HL-60 (cell line): ENCODE results near the gene SUCO.

Experiments used
- DNase-seq, 2 experiments: peaks; one replicate each; pipeline ENCODE4 v3.0.0-alpha.2; 2010 to 2020; ENCODE audit warnings: low read depth in 1 of 2, low spot score in 1 of 2
- H3K27ac ChIP-seq: fragments of 250-450 bp; sonication (Bioruptor Pico); replicated peaks from 2 replicates; pipeline ENCODE4 v1.5.1; 2020; ENCODE audit warnings: mild to moderate bottlenecking, moderate library complexity
- H3K27me3 ChIP-seq: fragments of 250-450 bp; sonication (Bioruptor Pico); 2 replicates; pipeline ENCODE4 v1.5.1; 2021; ENCODE audit warnings: mild to moderate bottlenecking, moderate library complexity; ENCODE audit not compliant: insufficient read depth, poor library complexity, severe bottlenecking
- H3K4me3 ChIP-seq: replicated peaks from 2 replicates; pipeline ENCODE4 v1.5.1; 2011; ENCODE audit warnings: mild to moderate bottlenecking, control low read depth, low read length; ENCODE audit not compliant: insufficient read depth
- GABPA ChIP-seq: IDR thresholded peaks from 2 replicates; pipeline ENCODE4 v1.6.1; 2012; ENCODE audit warnings: low read depth
- POLR2AphosphoS5 ChIP-seq: IDR thresholded peaks from 2 replicates; pipeline ENCODE4 v1.6.1; 2012; ENCODE audit warnings: low read depth
- SPI1 ChIP-seq: IDR thresholded peaks from 2 replicates; pipeline ENCODE4 v1.6.1; 2012; ENCODE audit warnings: low read depth, mild to moderate bottlenecking, borderline replicate concordance
- TF ChIP-seq, protein P1 (sequence below): IDR thresholded peaks from one replicate; pipeline ENCODE4 v1.5.1; 2011; ENCODE audit warnings: low read length, control low read depth, inconsistent platforms; ENCODE audit not compliant: insufficient read depth
- TF ChIP-seq, protein P2 (sequence below): IDR thresholded peaks from 2 replicates; pipeline ENCODE4 v1.6.1; 2012; ENCODE audit warnings: low read depth; ENCODE audit not compliant: insufficient replicate concordance

Gene SUCO

DNA sequence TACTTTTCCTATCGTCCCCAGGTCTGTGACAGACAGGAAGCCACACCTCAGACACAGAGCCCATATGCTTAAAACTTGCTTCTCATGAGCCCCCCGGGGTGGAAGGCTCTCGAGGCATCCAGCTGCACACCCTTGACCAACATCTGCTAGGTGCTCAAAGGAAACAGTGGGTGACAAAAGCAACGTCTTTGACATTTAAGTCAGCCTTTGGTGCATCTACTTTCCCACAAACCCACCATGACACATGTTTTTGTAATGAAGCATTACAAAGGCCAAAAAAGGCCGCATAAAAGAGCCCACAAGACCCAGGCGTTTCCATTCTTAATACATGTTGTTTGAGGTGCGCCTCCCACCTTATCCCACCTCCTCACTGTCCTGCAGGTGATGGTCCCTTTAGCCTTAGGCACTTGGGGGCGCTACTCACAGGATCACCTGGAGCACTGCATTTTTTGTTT is 114.2 kb downstream of the SUCO start:
- no peak for DNase-seq
- Histone ChIP-seq H3K4me3 (no peak overlapping the region), H3K27me3 (no peaks in the 10 kb centered on the region), H3K27ac (no peak overlapping the region)
- TF ChIP-seq SPI1 (no peak), POLR2AphosphoS5 (no peak), GABPA (no peak)
- TF ChIP-seq, protein P1, sequence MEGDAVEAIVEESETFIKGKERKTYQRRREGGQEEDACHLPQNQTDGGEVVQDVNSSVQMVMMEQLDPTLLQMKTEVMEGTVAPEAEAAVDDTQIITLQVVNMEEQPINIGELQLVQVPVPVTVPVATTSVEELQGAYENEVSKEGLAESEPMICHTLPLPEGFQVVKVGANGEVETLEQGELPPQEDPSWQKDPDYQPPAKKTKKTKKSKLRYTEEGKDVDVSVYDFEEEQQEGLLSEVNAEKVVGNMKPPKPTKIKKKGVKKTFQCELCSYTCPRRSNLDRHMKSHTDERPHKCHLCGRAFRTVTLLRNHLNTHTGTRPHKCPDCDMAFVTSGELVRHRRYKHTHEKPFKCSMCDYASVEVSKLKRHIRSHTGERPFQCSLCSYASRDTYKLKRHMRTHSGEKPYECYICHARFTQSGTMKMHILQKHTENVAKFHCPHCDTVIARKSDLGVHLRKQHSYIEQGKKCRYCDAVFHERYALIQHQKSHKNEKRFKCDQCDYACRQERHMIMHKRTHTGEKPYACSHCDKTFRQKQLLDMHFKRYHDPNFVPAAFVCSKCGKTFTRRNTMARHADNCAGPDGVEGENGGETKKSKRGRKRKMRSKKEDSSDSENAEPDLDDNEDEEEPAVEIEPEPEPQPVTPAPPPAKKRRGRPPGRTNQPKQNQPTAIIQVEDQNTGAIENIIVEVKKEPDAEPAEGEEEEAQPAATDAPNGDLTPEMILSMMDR, result no peak
- TF ChIP-seq, protein P2, sequence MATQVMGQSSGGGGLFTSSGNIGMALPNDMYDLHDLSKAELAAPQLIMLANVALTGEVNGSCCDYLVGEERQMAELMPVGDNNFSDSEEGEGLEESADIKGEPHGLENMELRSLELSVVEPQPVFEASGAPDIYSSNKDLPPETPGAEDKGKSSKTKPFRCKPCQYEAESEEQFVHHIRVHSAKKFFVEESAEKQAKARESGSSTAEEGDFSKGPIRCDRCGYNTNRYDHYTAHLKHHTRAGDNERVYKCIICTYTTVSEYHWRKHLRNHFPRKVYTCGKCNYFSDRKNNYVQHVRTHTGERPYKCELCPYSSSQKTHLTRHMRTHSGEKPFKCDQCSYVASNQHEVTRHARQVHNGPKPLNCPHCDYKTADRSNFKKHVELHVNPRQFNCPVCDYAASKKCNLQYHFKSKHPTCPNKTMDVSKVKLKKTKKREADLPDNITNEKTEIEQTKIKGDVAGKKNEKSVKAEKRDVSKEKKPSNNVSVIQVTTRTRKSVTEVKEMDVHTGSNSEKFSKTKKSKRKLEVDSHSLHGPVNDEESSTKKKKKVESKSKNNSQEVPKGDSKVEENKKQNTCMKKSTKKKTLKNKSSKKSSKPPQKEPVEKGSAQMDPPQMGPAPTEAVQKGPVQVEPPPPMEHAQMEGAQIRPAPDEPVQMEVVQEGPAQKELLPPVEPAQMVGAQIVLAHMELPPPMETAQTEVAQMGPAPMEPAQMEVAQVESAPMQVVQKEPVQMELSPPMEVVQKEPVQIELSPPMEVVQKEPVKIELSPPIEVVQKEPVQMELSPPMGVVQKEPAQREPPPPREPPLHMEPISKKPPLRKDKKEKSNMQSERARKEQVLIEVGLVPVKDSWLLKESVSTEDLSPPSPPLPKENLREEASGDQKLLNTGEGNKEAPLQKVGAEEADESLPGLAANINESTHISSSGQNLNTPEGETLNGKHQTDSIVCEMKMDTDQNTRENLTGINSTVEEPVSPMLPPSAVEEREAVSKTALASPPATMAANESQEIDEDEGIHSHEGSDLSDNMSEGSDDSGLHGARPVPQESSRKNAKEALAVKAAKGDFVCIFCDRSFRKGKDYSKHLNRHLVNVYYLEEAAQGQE, result no peak

DNA sequence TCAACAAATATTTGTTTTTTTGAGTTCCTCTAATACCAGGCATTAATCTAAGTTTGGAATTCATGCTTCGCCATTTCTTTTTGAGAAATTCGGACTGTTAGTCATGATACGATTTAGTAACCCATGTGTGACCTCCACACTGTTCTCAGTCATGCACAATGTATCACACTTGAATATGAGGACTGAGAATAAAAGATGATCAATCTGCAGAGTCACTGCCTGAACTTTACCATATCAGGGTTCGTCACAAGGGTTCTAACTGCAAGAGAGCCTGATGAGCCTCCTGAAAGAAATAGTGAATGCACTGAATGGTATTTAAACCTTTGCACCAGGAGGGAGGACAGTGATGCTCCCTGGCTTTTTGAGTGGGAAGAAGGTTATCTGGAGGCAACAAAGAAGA is 115.0 kb downstream of the SUCO start:
- no peak for TF ChIP-seq SPI1
- TF ChIP-seq, protein P1, result no peak
- no peak for TF ChIP-seq GABPA
- TF ChIP-seq, protein P2, result no peak
- no peak for TF ChIP-seq POLR2AphosphoS5
- H3K4me3 ChIP-seq, result no peak overlapping the region
- no peaks in the 10 kb centered on the region for H3K27me3 ChIP-seq
- DNase-seq, result no peak
- H3K27ac ChIP-seq, result no peak overlapping the region

DNA sequence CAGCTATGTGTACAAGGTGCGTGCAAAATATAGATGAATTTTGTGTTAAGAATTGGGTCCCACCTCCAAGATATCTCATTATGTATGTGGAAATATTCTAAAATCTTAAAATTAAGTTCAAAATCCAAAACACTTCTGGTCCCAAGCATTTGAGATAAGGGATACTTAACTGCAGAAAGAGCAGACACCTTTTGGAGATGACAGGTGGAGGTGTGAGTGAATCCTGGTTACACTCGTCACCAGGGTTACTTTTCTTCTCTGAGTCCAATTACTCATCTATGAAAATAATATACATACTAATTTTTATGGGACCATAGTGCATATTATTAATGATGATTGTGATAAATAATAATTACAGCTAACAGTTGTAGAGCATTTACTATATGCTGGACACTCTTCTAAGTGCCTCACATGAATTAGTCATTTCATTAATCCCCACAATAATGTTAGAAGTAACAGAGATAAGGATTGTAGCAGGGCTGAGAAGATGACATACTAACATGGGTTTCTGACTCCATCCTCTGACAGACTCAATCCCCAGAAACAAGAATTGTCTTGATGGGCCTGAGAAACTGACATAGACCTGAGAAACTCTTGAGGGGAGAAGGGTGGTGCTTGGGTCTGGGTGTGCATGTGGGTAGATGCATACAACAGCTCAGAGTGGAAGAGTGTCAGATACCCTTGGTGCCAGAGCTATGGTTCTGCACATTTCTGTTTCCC is 117.7 kb downstream of the SUCO start:
- no peak overlapping the region for H3K27ac ChIP-seq
- no peaks in the 10 kb centered on the region for H3K27me3 ChIP-seq
- no peak overlapping the region for H3K4me3 ChIP-seq
- TF ChIP-seq POLR2AphosphoS5, result no peak
- TF ChIP-seq, protein P2, result no peak
- no peak for TF ChIP-seq GABPA
- TF ChIP-seq, protein P1, result no peak
- TF ChIP-seq SPI1, result no peak
- DNase-seq, result no peak
